Measurements from ENCODE around the gene RHOV.

Gene RHOV

GRCh38 chr15:40908095-40908494, 34.1 kb upstream of the RHOV start:
- H3K9me3 ChIP-seq (ENCODE audit: control insufficient read depth, insufficient read depth, low read length), result no peaks in the 10 kb centered on the region
- no peak for TF ChIP-seq CTCF (IDR thresholded peaks at IDR 0.05; ENCODE audit: low read depth, low read length, poor library complexity, severe bottlenecking)
- TF ChIP-seq EZH2phosphoT487 (IDR thresholded peaks at IDR 0.05; ENCODE audit: borderline replicate concordance, low read length), result no peak
- H3K4me1 ChIP-seq (ENCODE audit: control insufficient read depth, low read length), result peaks cover 35% of the 10 kb centered on the region
- H3K79me2 ChIP-seq (ENCODE audit: control insufficient read depth, low read length), result peaks cover 5% of the 10 kb centered on the region; the same call in 1 of the 2 replicates
- no peak overlapping the region for H3K27ac ChIP-seq (ENCODE audit: low read depth, low read length)
- H3F3A ChIP-seq (ENCODE audit: control insufficient read depth, insufficient read depth), result peaks cover 9% of the 10 kb centered on the region; the same call in 1 of the 2 replicates
- peaks cover 19% of the 10 kb centered on the region for H3K36me3 ChIP-seq (ENCODE audit: control insufficient read depth, low read length)
- H3K27me3 ChIP-seq (ENCODE audit: control insufficient read depth, low read length), result no peaks in the 10 kb centered on the region
- H3K9me2 ChIP-seq (replicated peaks; ENCODE audit: control insufficient read depth, low read length), result no peaks in the 10 kb centered on the region
- no peak overlapping the region for H3K4me2 ChIP-seq (ENCODE audit: low read length)
- no peaks in the 10 kb centered on the region for H4K20me1 ChIP-seq (ENCODE audit: control insufficient read depth, insufficient read depth, low read depth, low read length)
- no peak overlapping the region for H3K4me3 ChIP-seq (ENCODE audit: low read length)

- H3K4me1 ChIP-seq (ENCODE audit: control insufficient read depth, low read length), result peaks cover 44% of the 10 kb centered on the region
- H3K79me2 ChIP-seq (ENCODE audit: control insufficient read depth, low read length), result peaks cover 9% of the 10 kb centered on the region; the same call in 1 of the 2 replicates
- TF ChIP-seq CTCF (IDR thresholded peaks at IDR 0.05; ENCODE audit: low read depth, low read length, poor library complexity, severe bottlenecking) (no peak), EZH2phosphoT487 (IDR thresholded peaks at IDR 0.05; ENCODE audit: borderline replicate concordance, low read length) (no peak)
- no peaks in the 10 kb centered on the region for H3K9me2 ChIP-seq (replicated peaks; ENCODE audit: control insufficient read depth, low read length)
- H4K20me1 ChIP-seq (ENCODE audit: control insufficient read depth, insufficient read depth, low read depth, low read length), result no peaks in the 10 kb centered on the region
- H3K27ac ChIP-seq (ENCODE audit: low read depth, low read length), result peak overlapping the region; percentile 32; the same call in 1 of the 2 replicates
- peaks cover 27% of the 10 kb centered on the region for H3K36me3 ChIP-seq (ENCODE audit: control insufficient read depth, low read length)
- peak overlapping the region; percentile 82 for H3K4me3 ChIP-seq (ENCODE audit: low read length)
- peak overlapping the region; percentile 100 for H3K4me2 ChIP-seq (ENCODE audit: low read length)
- H3K9me3 ChIP-seq (ENCODE audit: control insufficient read depth, insufficient read depth, low read length), result no peaks in the 10 kb centered on the region
- H3K27me3 ChIP-seq (ENCODE audit: control insufficient read depth, low read length), result no peaks in the 10 kb centered on the region
- H3F3A ChIP-seq (ENCODE audit: control insufficient read depth, insufficient read depth), result peaks cover 9% of the 10 kb centered on the region; the same call in 1 of the 2 replicates
These were observed 33.2 kb upstream of the RHOV start for GRCh38 chr15:40906991-40907802.

GRCh38 chr15:40906091-40906990, 32.3 kb upstream of the RHOV start:
- peak overlapping the region; percentile 82 for H3K4me3 ChIP-seq (ENCODE audit: low read length)
- no peaks in the 10 kb centered on the region for H3K9me2 ChIP-seq (replicated peaks; ENCODE audit: control insufficient read depth, low read length)
- H4K20me1 ChIP-seq (ENCODE audit: control insufficient read depth, insufficient read depth, low read depth, low read length), result no peaks in the 10 kb centered on the region
- no peaks in the 10 kb centered on the region for H3K27me3 ChIP-seq (ENCODE audit: control insufficient read depth, low read length)
- H3K36me3 ChIP-seq (ENCODE audit: control insufficient read depth, low read length), result peaks cover 27% of the 10 kb centered on the region
- peaks cover 9% of the 10 kb centered on the region; the same call in 1 of the 2 replicates for H3K79me2 ChIP-seq (ENCODE audit: control insufficient read depth, low read length)
- peaks cover 44% of the 10 kb centered on the region for H3K4me1 ChIP-seq (ENCODE audit: control insufficient read depth, low read length)
- peaks cover 9% of the 10 kb centered on the region; the same call in 1 of the 2 replicates for H3F3A ChIP-seq (ENCODE audit: control insufficient read depth, insufficient read depth)
- H3K27ac ChIP-seq (ENCODE audit: low read depth, low read length), result peak overlapping the region; percentile 46
- H3K4me2 ChIP-seq (ENCODE audit: low read length), result peak overlapping the region; percentile 100
- H3K9me3 ChIP-seq (ENCODE audit: control insufficient read depth, insufficient read depth, low read length), result no peaks in the 10 kb centered on the region
- TF ChIP-seq EZH2phosphoT487 (IDR thresholded peaks at IDR 0.05; ENCODE audit: borderline replicate concordance, low read length) (no peak), CTCF (IDR thresholded peaks at IDR 0.05; ENCODE audit: low read depth, low read length, poor library complexity, severe bottlenecking) (peak; percentile 87)
